Progenitor cell of endocrine pancreas (in vitro differentiated cells): ENCODE measurements around the gene KPNB1. TPM values are rescaled to one million over a fixed set of nuclear protein-coding genes. Genes with fewer than 3 reads are reported as not detected.

Source experiments
- DNase-seq: peaks from one replicate; pipeline ENCODE4 v3.0.0; 2021; ENCODE audit warnings: low spot score; ENCODE audit not compliant: unreplicated experiment
- H3K27ac Mint-ChIP-seq: 2 replicates; pipeline ENCODE4 v1.8.0; 2021; ENCODE audit warnings: mild to moderate bottlenecking, moderate library complexity, mixed read lengths
- H3K27me3 Mint-ChIP-seq: 2 replicates; pipeline ENCODE4 v1.8.0; 2021; ENCODE audit warnings: mixed read lengths
- H3K36me3 Mint-ChIP-seq: 2 replicates; pipeline ENCODE4 v1.8.0; 2022; ENCODE audit warnings: mixed read lengths; ENCODE audit not compliant: insufficient read depth
- H3K4me1 Mint-ChIP-seq: 2 replicates; pipeline ENCODE4 v1.8.0; 2021; ENCODE audit warnings: low read depth, mixed read lengths
- H3K4me3 Mint-ChIP-seq: 2 replicates; pipeline ENCODE4 v1.8.0; 2021; ENCODE audit warnings: low read depth, mild to moderate bottlenecking, moderate library complexity, mixed read lengths
- H3K9me3 Mint-ChIP-seq: 2 replicates; pipeline ENCODE4 v1.8.0; 2021; ENCODE audit warnings: low read depth, mixed read lengths
- CTCF ChIP-seq: fragments of 200-600 bp; sonication (generic); IDR thresholded peaks from one replicate; pipeline ENCODE4 v1.5.0; 2021; ENCODE audit warnings: antibody characterized with exemption, mild to moderate bottlenecking; ENCODE audit not compliant: unreplicated experiment
- total RNA-seq: library from RNA; stranded (reverse); gene quantifications from 2 replicates; pipeline ENCODE4 v1.2.1, GENCODE V29; 2021

Gene KPNB1
- total RNA-seq, 1 donor from 2014 or later = 386 TPM

GRCh38 chr17:47611372-47612350 is 38.1 kb upstream of the KPNB1 start:
- peaks cover 13% of the 10 kb centered on the region for H3K36me3 Mint-ChIP-seq
- H3K4me1 Mint-ChIP-seq = peaks cover 16% of the 10 kb centered on the region
- H3K27me3 Mint-ChIP-seq = no peaks in the 10 kb centered on the region
- no peaks in the 10 kb centered on the region for H3K9me3 Mint-ChIP-seq
- H3K4me3 Mint-ChIP-seq = no peak overlapping the region
- no peak overlapping the region for H3K27ac Mint-ChIP-seq
- DNase-seq = no peak
- TF ChIP-seq CTCF = no peak

DNA sequence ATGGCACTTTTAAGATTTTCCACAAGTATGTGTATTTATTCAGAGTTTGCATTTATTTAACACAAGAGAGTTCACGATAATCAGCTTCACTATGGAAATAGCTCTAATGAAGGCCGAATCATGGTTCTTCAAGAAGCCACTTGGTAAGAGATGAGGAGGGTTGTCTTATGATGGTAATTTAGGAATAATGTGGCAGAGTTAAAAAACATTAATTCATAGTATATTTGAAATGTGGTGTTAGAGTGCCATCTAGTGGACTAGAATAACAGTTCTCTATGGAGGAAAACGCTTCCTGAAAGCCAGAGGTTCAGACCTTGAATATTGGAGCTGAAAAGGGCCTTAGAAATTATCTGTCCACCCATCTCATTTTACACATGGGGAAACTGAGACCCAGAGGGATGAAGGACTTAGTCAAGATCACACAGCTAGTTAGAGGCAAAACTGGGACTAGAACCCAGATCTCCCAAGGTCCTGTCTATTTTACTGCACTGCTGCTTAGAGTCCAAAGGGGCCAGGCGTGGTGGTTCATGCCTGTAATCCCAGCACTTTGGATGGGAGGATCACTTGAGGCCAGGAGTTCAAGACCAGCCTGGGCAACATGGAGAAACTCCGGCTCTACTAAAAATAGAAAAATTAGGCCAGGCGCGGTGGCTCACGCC is 33.8 kb upstream of the KPNB1 start:
- H3K27me3 Mint-ChIP-seq = no peaks in the 10 kb centered on the region
- peaks cover 27% of the 10 kb centered on the region for H3K36me3 Mint-ChIP-seq
- TF ChIP-seq CTCF = peak; percentile 82
- no peak for DNase-seq
- peaks cover 24% of the 10 kb centered on the region for H3K4me1 Mint-ChIP-seq
- H3K9me3 Mint-ChIP-seq = no peaks in the 10 kb centered on the region
- H3K4me3 Mint-ChIP-seq = no peak overlapping the region
- H3K27ac Mint-ChIP-seq = peak overlapping the region; percentile 52

- no peak for DNase-seq
- peaks cover 29% of the 10 kb centered on the region for H3K36me3 Mint-ChIP-seq
- peak overlapping the region; percentile 82 for H3K27ac Mint-ChIP-seq
- no peak overlapping the region for H3K4me3 Mint-ChIP-seq
- H3K9me3 Mint-ChIP-seq = no peaks in the 10 kb centered on the region
- H3K4me1 Mint-ChIP-seq = peaks cover 15% of the 10 kb centered on the region
- TF ChIP-seq CTCF = peak; percentile 28
- no peaks in the 10 kb centered on the region for H3K27me3 Mint-ChIP-seq
Observed at GRCh38 chr17:47618410-47618809, 31.3 kb upstream of the KPNB1 start.

- H3K4me1 Mint-ChIP-seq = peaks cover 10% of the 10 kb centered on the region
- DNase-seq = no peak
- H3K27me3 Mint-ChIP-seq = no peaks in the 10 kb centered on the region
- H3K4me3 Mint-ChIP-seq = no peak overlapping the region
- peaks cover 35% of the 10 kb centered on the region for H3K36me3 Mint-ChIP-seq
- H3K9me3 Mint-ChIP-seq = no peaks in the 10 kb centered on the region
- peak overlapping the region; percentile 76 for H3K27ac Mint-ChIP-seq
- TF ChIP-seq CTCF = no peak
Observed at GRCh38 chr17:47620503-47621245, 29.0 kb upstream of the KPNB1 start.
